Gastrocnemius medialis (tissue), 4 donors: Measurements from ENCODE around the gene PRKCD. TPM values are rescaled to one million over a fixed set of nuclear protein-coding genes. Genes with fewer than 3 reads are reported as not detected.
"Not testable (repeated sequence)": the region's sequence is repeated elsewhere in the genome, so short reads cannot be mapped to it uniquely, and the experiment has no call there.

ENCODE experiments used
- ATAC-seq, 2 donors: fragments of 150-250 bp; one replicate each; pipeline ENCODE4 v1.9.1; 2016
- DNase-seq, 2 donors: peaks; one replicate each; pipeline ENCODE4 v3.0.0-alpha.2; 2019
- H3K27ac ChIP-seq, 4 donors: fragments of 200-600 bp; sonication (generic); 1 replicate in 1 of 4; 2 replicates in 3 of 4; pipeline ENCODE4 v1.5.1; 2016 to 2018; ENCODE audit warnings: mild to moderate bottlenecking in 2 of 4, moderate library complexity in 1 of 4
- H3K27me3 ChIP-seq, 3 donors: fragments of 200-600 bp; sonication (generic) in 2 of 3; 1 replicate in 1 of 3; 2 replicates in 2 of 3; pipeline versions ENCODE4 v1.5.1 to v1.6.0; 2016 to 2019; ENCODE audit warnings: mild to moderate bottlenecking in 1 of 3, moderate library complexity in 1 of 3
- H3K36me3 ChIP-seq, 2 donors: fragments of 200-600 bp; sonication (generic) in 1 of 2; one replicate each; pipeline ENCODE4 v1.5.1; 2017 to 2018
- H3K4me1 ChIP-seq, 2 donors: fragments of 200-600 bp; sonication (generic) in 1 of 2; one replicate each; pipeline ENCODE4 v1.5.1; 2016 to 2017; ENCODE audit warnings: mild to moderate bottlenecking in 2 of 2
- H3K4me3 ChIP-seq, 4 donors: fragments of 200-600 bp; sonication (generic) in 3 of 4; 1 replicate in 1 of 4; 2 replicates in 3 of 4; pipeline ENCODE4 v1.5.1; 2016 to 2019; ENCODE audit warnings: mild to moderate bottlenecking in 2 of 4
- H3K9me3 ChIP-seq, 3 donors: fragments of 200-600 bp; sonication (generic) in 2 of 3; 1 replicate in 1 of 3; 2 replicates in 2 of 3; pipeline ENCODE4 v1.5.1; 2016 to 2019
- CTCF ChIP-seq, 5 experiments: fragments of 450-650 bp in 3 of 5; fragments of 200-600 bp in 2 of 5; sonication (generic) in 2 of 5; IDR thresholded peaks in 4 of 5; conservative IDR thresholded peaks in 1 of 5; 1 replicate in 4 of 5; 2 replicates in 1 of 5; pipeline ENCODE4 v1.5.1; 2016 to 2019; ENCODE audit warnings: antibody characterized with exemption in 5 of 5, mild to moderate bottlenecking in 3 of 5, moderate library complexity in 3 of 5
- POLR2A ChIP-seq, 2 donors: fragments of 450-650 bp; IDR thresholded peaks; one replicate each; pipeline ENCODE4 v1.6.1; 2017; ENCODE audit warnings: antibody characterized with exemption in 2 of 2, mild to moderate bottlenecking in 2 of 2, moderate library complexity in 2 of 2
- in situ Hi-C, 4 donors: fragments of 200-750 bp; cut with MboI; loops; one replicate each; pipeline versions ENCODE4 v1.15.0 to v1.8.0; 2017; ENCODE audit warnings: low sequenced_read_pairs in 4 of 4
- intact Hi-C: fragments of 100-400 bp; cut with DNase I; formaldehyde crosslinking; loops from one replicate; pipeline ENCODE4 v1.15.1; 2023; ENCODE audit warnings: low total_unique reads
- total RNA-seq, 4 donors: library from RNA; depleted of rRNA; stranded (reverse); fragments of >200 nt; gene quantifications; one replicate each; pipeline versions ENCODE4 v1.1.0 to v1.2.3, GENCODE V29; 2016

Gene PRKCD
- total RNA-seq, 4 donors from 2014 or later = 2.1 to 5.9 (median 3.4) TPM

GRCh38 chr3:53150247-53151085 lies 10.5 kb upstream of the PRKCD start:
- Histone ChIP-seq H3K9me3 (no peaks in the 10 kb centered on the region), H3K4me1 (peaks cover 13 to 33% of the 10 kb centered on the region in 2 donors), H3K27ac (no peak overlapping the region), H3K27me3 (no peaks in the 10 kb centered on the region), H3K36me3 (no peaks in the 10 kb centered on the region), H3K4me3 (no peak overlapping the region)
- intact Hi-C loops = no loop called here
- ATAC-seq (peak; percentile 37 to 65), DNase-seq (peak in 1 of 2 donors; percentile 37)
- TF ChIP-seq CTCF (IDR thresholded peaks at IDR 0.05 in 4 of 5, conservative IDR thresholded peaks at IDR 0.05 in 1 of 5) (no peak), POLR2A (IDR thresholded peaks at IDR 0.05) (no peak)
- in situ Hi-C loops = no loop called here

GRCh38 chr3:53151086-53151438 lies 9.9 kb upstream of the PRKCD start:
- H3K4me3 ChIP-seq, ATAC-seq, H3K9me3 ChIP-seq, DNase-seq, H3K36me3 ChIP-seq, in situ Hi-C loops, intact Hi-C loops, H3K27me3 ChIP-seq, H3K27ac ChIP-seq: not testable (repeated sequence)
- peaks cover 13 to 39% of the 10 kb centered on the region in 2 donors for H3K4me1 ChIP-seq

- no peaks in the 10 kb centered on the region for H3K9me3 ChIP-seq
- in situ Hi-C loops = no loop called here
- no peak overlapping the region for H3K27ac ChIP-seq
- H3K36me3 ChIP-seq = no peaks in the 10 kb centered on the region
- no peaks in the 10 kb centered on the region for H3K27me3 ChIP-seq
- H3K4me3 ChIP-seq = no peak overlapping the region
- TF ChIP-seq CTCF (IDR thresholded peaks at IDR 0.05 in 4 of 5, conservative IDR thresholded peaks at IDR 0.05 in 1 of 5) (no peak), POLR2A (IDR thresholded peaks at IDR 0.05) (no peak)
- DNase-seq (no peak), ATAC-seq (no peak)
- peaks cover 13 to 39% of the 10 kb centered on the region in 2 donors for H3K4me1 ChIP-seq
- intact Hi-C loops = no loop called here
Measured at GRCh38 chr3:53151465-53151864, 9.5 kb upstream of the PRKCD start.

- no peaks in the 10 kb centered on the region for H3K36me3 ChIP-seq
- ATAC-seq = no peak
- no peaks in the 10 kb centered on the region for H3K27me3 ChIP-seq
- H3K4me1 ChIP-seq = peaks cover 13 to 35% of the 10 kb centered on the region in 2 donors
- H3K4me3 ChIP-seq = no peak overlapping the region
- DNase-seq = no peak
- no peaks in the 10 kb centered on the region for H3K9me3 ChIP-seq
- TF ChIP-seq CTCF (IDR thresholded peaks at IDR 0.05 in 4 of 5, conservative IDR thresholded peaks at IDR 0.05 in 1 of 5) (no peak), POLR2A (IDR thresholded peaks at IDR 0.05) (no peak)
- in situ Hi-C loops (no loop called here), intact Hi-C loops (no loop called here)
- no peak overlapping the region for H3K27ac ChIP-seq
Measured at GRCh38 chr3:53151870-53152660, 8.9 kb upstream of the PRKCD start.

GRCh38 chr3:53153264-53153823 lies 7.7 kb upstream of the PRKCD start:
- H3K36me3 ChIP-seq = no peaks in the 10 kb centered on the region
- intact Hi-C loops = no loop called here
- no peak overlapping the region for H3K27ac ChIP-seq
- no peak overlapping the region for H3K4me3 ChIP-seq
- H3K27me3 ChIP-seq = no peaks in the 10 kb centered on the region
- peak in 1 of 2 donors; percentile 62 for DNase-seq
- in situ Hi-C loops = no loop called here
- peak; percentile 67 to 84 for ATAC-seq
- no peaks in the 10 kb centered on the region for H3K9me3 ChIP-seq
- H3K4me1 ChIP-seq = peaks cover 8 to 23% of the 10 kb centered on the region in 2 donors
- no peak for TF ChIP-seq POLR2A (IDR thresholded peaks at IDR 0.05)
- no peak for TF ChIP-seq CTCF (IDR thresholded peaks at IDR 0.05 in 4 of 5, conservative IDR thresholded peaks at IDR 0.05 in 1 of 5)
